Peyer's patch (tissue), 4 donors: ENCODE measurements around the gene HSPA1A. TPM values are rescaled to one million over a fixed set of nuclear protein-coding genes. Genes with fewer than 3 reads are reported as not detected.
A peak's percentile ranks its signal among the peaks of the same experiment; 100 is the strongest.
"Not testable (repeated sequence)": the region's sequence is repeated elsewhere in the genome, so short reads cannot be mapped to it uniquely, and the experiment has no call there.

ENCODE experiments used
- DNase-seq, 3 donors: peaks; one replicate each; pipeline ENCODE4 v3.0.0-alpha.2; 2017 to 2019
- H3K27ac ChIP-seq, 4 donors: fragments of 200-600 bp; sonication (generic); one replicate each; pipeline ENCODE4 v1.5.1; 2016 to 2019
- H3K27me3 ChIP-seq, 2 donors: fragments of 200-600 bp; sonication (generic); one replicate each; pipeline ENCODE4 v1.5.1; 2019
- H3K36me3 ChIP-seq, 3 donors: fragments of 200-600 bp; sonication (generic); one replicate each; pipeline ENCODE4 v1.5.1; 2016 to 2019
- H3K4me1 ChIP-seq, 4 donors: fragments of 200-600 bp; sonication (generic); one replicate each; pipeline ENCODE4 v1.5.1; 2016 to 2019
- H3K4me3 ChIP-seq, 4 donors: fragments of 200-600 bp; sonication (generic); 1 replicate in 3 of 4; 2 replicates in 1 of 4; pipeline ENCODE4 v1.5.1; 2016 to 2019; ENCODE audit warnings: mild to moderate bottlenecking in 1 of 4
- H3K9me3 ChIP-seq, 4 donors: fragments of 200-600 bp; sonication (generic); one replicate each; pipeline ENCODE4 v1.5.1; 2016 to 2019; ENCODE audit warnings: mild to moderate bottlenecking in 1 of 4
- POLR2A ChIP-seq, 2 donors: fragments of 450-650 bp; IDR thresholded peaks; one replicate each; pipeline ENCODE4 v1.5.1; 2017; ENCODE audit warnings: antibody characterized with exemption in 2 of 2, mild to moderate bottlenecking in 2 of 2, moderate library complexity in 2 of 2
- total RNA-seq, 4 donors: library from RNA; depleted of rRNA; stranded (reverse); fragments of >200 nt; gene quantifications; one replicate each; pipeline ENCODE4 v1.1.0, GENCODE V29; 2016
- TF ChIP-seq, protein P1 (sequence below), 6 experiments: fragments of 450-650 bp in 4 of 6; fragments of 200-600 bp in 2 of 6; sonication (generic) in 1 of 6; IDR thresholded peaks; one replicate each; pipeline ENCODE4 v1.5.1; 2017 to 2019; ENCODE audit warnings: antibody characterized with exemption in 6 of 6, mild to moderate bottlenecking in 3 of 6, moderate library complexity in 1 of 6

The HSPA1A gene
- total RNA-seq, 4 donors from 2014 or later, result 38.1 to 123 (median 67.0) TPM

- Histone ChIP-seq H3K4me3 (peak overlapping the region in 2 of 4 donors; percentile 19 to 97), H3K4me1 (peaks cover 7 to 37% (median 22%) of the 10 kb centered on the region in 4 donors), H3K9me3 (no peaks in the 10 kb centered on the region), H3K27ac (peak overlapping the region; percentile 44 to 97 (median 95)), H3K36me3 (peaks cover 0 to 43% (median 0%) of the 10 kb centered on the region in 3 donors), H3K27me3 (no peaks in the 10 kb centered on the region)
- peak in 1 of 3 donors; percentile 65 for DNase-seq
- TF ChIP-seq, protein P1, sequence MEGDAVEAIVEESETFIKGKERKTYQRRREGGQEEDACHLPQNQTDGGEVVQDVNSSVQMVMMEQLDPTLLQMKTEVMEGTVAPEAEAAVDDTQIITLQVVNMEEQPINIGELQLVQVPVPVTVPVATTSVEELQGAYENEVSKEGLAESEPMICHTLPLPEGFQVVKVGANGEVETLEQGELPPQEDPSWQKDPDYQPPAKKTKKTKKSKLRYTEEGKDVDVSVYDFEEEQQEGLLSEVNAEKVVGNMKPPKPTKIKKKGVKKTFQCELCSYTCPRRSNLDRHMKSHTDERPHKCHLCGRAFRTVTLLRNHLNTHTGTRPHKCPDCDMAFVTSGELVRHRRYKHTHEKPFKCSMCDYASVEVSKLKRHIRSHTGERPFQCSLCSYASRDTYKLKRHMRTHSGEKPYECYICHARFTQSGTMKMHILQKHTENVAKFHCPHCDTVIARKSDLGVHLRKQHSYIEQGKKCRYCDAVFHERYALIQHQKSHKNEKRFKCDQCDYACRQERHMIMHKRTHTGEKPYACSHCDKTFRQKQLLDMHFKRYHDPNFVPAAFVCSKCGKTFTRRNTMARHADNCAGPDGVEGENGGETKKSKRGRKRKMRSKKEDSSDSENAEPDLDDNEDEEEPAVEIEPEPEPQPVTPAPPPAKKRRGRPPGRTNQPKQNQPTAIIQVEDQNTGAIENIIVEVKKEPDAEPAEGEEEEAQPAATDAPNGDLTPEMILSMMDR (IDR thresholded peaks at IDR 0.05), result peak in 3 of 6 experiments; percentile 17 to 22 (median 19)
- peak in 1 of 2 donors; percentile 34 for TF ChIP-seq POLR2A (IDR thresholded peaks at IDR 0.05)
Measured at GRCh38 chr6:31837369-31838113, 22.2 kb downstream of the HSPA1A start.

DNA sequence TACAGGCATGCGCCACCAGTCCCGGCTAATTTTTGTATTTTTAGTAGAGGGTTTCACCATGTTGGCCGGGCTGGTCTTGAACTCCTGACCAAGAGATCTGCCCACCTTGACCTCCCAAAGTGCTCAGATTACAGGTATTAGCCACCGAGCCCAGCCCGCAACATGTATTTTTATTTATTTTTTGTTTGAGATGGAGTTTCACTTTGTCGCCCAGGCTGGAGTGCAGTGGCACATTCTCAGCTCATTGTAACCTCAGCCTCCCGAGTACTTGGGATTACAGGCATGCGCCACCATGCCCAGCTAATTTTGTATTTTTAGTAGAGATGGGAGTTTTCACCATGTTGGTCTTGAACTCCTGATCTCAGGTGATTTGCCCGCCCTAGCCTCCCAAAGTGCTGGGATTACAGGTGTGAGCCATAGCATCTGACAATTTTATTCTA, 22.8 kb downstream of the HSPA1A start:
- Histone ChIP-seq H3K36me3 (peaks cover 0 to 43% (median 0%) of the 10 kb centered on the region in 3 donors), H3K27ac (peak overlapping the region in 2 of 4 donors; percentile 96 to 97), H3K4me1 (peaks cover 7 to 37% (median 22%) of the 10 kb centered on the region in 4 donors)
- DNase-seq, H3K4me3 ChIP-seq, H3K9me3 ChIP-seq, H3K27me3 ChIP-seq: not testable (repeated sequence)

DNA sequence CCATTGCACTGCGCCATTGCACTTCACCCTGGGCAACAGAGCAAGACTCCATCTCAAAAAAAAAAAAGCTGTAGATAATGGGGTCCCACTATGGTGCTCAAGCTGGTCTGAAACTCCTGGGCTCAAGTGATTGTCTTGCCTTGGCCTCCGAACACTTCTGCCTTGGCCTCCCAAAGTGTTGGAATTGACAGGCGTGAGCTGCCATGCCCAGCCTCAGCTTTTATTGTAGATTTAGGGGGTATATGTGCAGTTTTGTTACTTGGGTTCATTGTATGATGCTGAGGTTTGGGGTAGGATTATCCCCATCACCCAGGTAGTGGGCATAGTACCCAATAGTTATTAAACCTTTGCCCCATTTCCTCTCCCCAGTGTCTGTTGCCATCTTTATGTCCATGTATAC, 23.6 kb downstream of the HSPA1A start:
- no peak for DNase-seq
- Histone ChIP-seq H3K4me1 (peaks cover 7 to 33% (median 20%) of the 10 kb centered on the region in 4 donors), H3K27ac (no peak overlapping the region), H3K4me3 (no peak overlapping the region), H3K9me3 (no peaks in the 10 kb centered on the region), H3K27me3 (no peaks in the 10 kb centered on the region), H3K36me3 (peaks cover 0 to 43% (median 0%) of the 10 kb centered on the region in 3 donors)
- TF ChIP-seq, protein P1 (IDR thresholded peaks at IDR 0.05), result no peak
- TF ChIP-seq POLR2A (IDR thresholded peaks at IDR 0.05), result no peak

DNA sequence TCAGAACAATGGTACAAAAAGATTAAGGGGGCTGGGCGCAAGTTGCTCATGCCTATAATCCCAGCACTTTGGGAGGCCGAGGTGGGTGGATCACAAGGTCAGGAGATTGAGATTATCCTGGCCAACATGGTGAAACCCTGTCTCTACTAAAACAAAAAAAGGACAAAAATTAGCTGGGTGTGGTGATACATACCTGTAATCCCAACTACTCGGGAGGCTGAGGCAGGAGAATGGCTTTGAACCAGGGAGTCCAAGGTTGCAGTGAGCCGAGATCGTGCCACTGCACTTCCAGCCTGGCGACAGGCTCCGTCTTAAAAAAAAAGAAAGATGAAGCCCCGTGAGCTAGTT, 24.4 kb downstream of the HSPA1A start:
- H3K4me3 ChIP-seq, H3K27ac ChIP-seq, H3K9me3 ChIP-seq, DNase-seq, H3K27me3 ChIP-seq: not testable (repeated sequence)
- peaks cover 0 to 43% (median 0%) of the 10 kb centered on the region in 3 donors for H3K36me3 ChIP-seq
- peaks cover 7 to 33% (median 18%) of the 10 kb centered on the region in 4 donors for H3K4me1 ChIP-seq

DNA sequence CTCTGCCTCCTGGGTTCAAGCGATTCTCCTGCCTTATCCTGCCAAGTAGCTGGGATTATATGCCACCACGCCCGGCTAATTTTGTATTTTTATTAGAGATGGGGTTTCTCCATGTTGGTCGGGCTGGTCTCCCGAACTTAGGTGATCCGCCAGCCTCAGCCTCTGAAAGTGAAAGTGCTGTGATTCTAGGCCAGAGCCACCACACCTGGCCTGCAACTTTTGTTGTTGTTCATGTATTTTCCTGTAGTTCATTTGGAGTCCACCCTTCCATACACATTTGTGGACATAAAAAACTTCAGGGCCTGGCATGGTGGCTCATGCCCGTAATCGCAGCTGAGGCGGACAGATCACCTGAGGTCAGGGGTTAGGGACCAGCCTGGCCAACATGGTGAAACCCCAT, 26.7 kb downstream of the HSPA1A start:
- Histone ChIP-seq H3K9me3 (no peaks in the 10 kb centered on the region), H3K36me3 (peaks cover 0 to 42% (median 0%) of the 10 kb centered on the region in 3 donors), H3K27me3 (no peaks in the 10 kb centered on the region), H3K4me1 (peaks cover 0 to 20% (median 9%) of the 10 kb centered on the region in 4 donors), H3K4me3 (no peak overlapping the region), H3K27ac (no peak overlapping the region)
- DNase-seq, result no peak
- TF ChIP-seq, protein P1 (IDR thresholded peaks at IDR 0.05), result no peak
- TF ChIP-seq POLR2A (IDR thresholded peaks at IDR 0.05), result no peak

GRCh38 chr6:31844507-31844906, 29.2 kb downstream of the HSPA1A start:
- no peak for TF ChIP-seq POLR2A (IDR thresholded peaks at IDR 0.05)
- TF ChIP-seq, protein P1 (IDR thresholded peaks at IDR 0.05), result no peak
- Histone ChIP-seq H3K27ac (no peak overlapping the region), H3K9me3 (no peaks in the 10 kb centered on the region), H3K4me1 (no peaks in the 10 kb centered on the region), H3K4me3 (no peak overlapping the region), H3K27me3 (no peaks in the 10 kb centered on the region), H3K36me3 (peaks cover 0 to 17% (median 0%) of the 10 kb centered on the region in 3 donors)
- DNase-seq, result no peak
